Activated CD8-positive, alpha-beta T cell treated with anti-CD3 and anti-CD28 coated beads for 36 hours (primary cell): ENCODE results near the gene CLIP1. TPM values are rescaled to one million over a fixed set of nuclear protein-coding genes. Genes with fewer than 3 reads are reported as not detected.
"Not testable (repeated sequence)": the region's sequence is repeated elsewhere in the genome, so short reads cannot be mapped to it uniquely, and the experiment has no call there.

Experiments used
- ATAC-seq: fragments of 200-7000 bp; cut with Tn5 transposase; one replicate; pipeline ENCODE4 v1.10.0; 2021; ENCODE audit warnings: mild to moderate bottlenecking, moderate library complexity
- CTCF ChIA-PET: fragments of 350-600 bp; sonication (Branson Sonifier 250); formaldehyde crosslinking; loops from one replicate; lab custom pipeline; 2021; ENCODE audit warnings: antibody characterized with exemption; lab: Charles Lee
- POLR2A ChIA-PET: fragments of 350-600 bp; sonication (Branson Sonifier 250); formaldehyde crosslinking; loops from one replicate; lab custom pipeline; 2021; ENCODE audit warnings: antibody characterized with exemption; lab: Charles Lee
- DNase-seq: peaks from one replicate; pipeline ENCODE4 v3.0.0-alpha.2; 2020
- H3K27ac Mint-ChIP-seq: one replicate; pipeline ENCODE4 v1.8.0; 2021; ENCODE audit warnings: mild to moderate bottlenecking, mixed read lengths
- H3K27me3 Mint-ChIP-seq: one replicate; pipeline ENCODE4 v1.8.0; 2021; ENCODE audit warnings: mixed read lengths
- H3K36me3 Mint-ChIP-seq: one replicate; pipeline ENCODE4 v1.8.0; 2021; ENCODE audit warnings: low read depth, mixed read lengths
- H3K4me1 Mint-ChIP-seq: one replicate; pipeline ENCODE4 v1.8.0; 2021; ENCODE audit warnings: low read depth, mixed read lengths
- H3K4me3 Mint-ChIP-seq: one replicate; pipeline ENCODE4 v1.8.0; 2021; ENCODE audit warnings: mild to moderate bottlenecking, moderate library complexity, mixed read lengths
- H3K9me3 Mint-ChIP-seq: one replicate; pipeline ENCODE4 v1.8.0; 2021; ENCODE audit warnings: mixed read lengths
- CTCF ChIP-seq: fragments of 200-600 bp; IDR thresholded peaks from one replicate; pipeline ENCODE4 v1.8.0; 2022; ENCODE audit warnings: antibody characterized with exemption, mild to moderate bottlenecking
- intact Hi-C: fragments of 100-400 bp; cut with micrococcal nuclease; formaldehyde crosslinking; loops from one replicate; pipeline ENCODE4 v1.10.0; 2022
- total RNA-seq, 2 experiments: library from RNA; stranded (reverse); gene quantifications; one replicate each; pipeline ENCODE4 v1.2.3, GENCODE V29; 2021

The CLIP1 gene
- total RNA-seq, 2 experiments from 2014 or later = 29.4 to 32.4 TPM

DNA sequence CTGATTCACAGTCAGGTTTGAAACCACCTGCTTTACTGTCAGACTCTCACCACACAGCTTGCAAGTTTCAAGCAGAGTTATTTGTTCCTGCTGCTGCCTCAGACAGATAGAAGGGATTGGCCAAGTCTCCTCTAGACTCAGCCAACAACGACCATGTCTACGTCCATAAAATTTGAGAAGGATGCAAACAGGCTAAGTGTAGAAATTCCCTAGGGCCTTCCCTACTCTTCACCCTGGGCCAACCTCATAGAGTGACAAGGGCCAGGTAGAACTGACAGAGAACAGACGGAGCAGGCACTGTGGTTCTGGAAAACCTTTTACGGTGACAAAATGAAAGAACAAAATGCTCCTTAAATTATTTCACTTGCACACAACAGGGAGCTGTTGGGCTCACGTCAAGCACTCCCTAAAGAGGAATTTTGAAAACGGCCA lies 39.5 kb downstream of the CLIP1 start:
- ATAC-seq (no peak), DNase-seq (no peak)
- no peak for TF ChIP-seq CTCF
- intact Hi-C loops = no loop called here
- POLR2A ChIA-PET = interaction anchor here (0.6 to 1.1 kb wide), 2 partner anchors 29 to 103 kb away, joined by 3 read pairs; no protein-coding TSS in a partner anchor
- Mint-ChIP-seq H3K9me3 (no peaks in the 10 kb centered on the region), H3K27me3 (no peaks in the 10 kb centered on the region), H3K36me3 (peaks cover 6% of the 10 kb centered on the region), H3K4me3 (no peak overlapping the region), H3K4me1 (peaks cover 4% of the 10 kb centered on the region), H3K27ac (no peak overlapping the region)
- CTCF ChIA-PET = interaction anchor here (1.1 to 1.3 kb wide), 3 partner anchors 13 to 89 kb away, joined by 3 to 6 read pairs (median 3); no protein-coding TSS in a partner anchor

DNA sequence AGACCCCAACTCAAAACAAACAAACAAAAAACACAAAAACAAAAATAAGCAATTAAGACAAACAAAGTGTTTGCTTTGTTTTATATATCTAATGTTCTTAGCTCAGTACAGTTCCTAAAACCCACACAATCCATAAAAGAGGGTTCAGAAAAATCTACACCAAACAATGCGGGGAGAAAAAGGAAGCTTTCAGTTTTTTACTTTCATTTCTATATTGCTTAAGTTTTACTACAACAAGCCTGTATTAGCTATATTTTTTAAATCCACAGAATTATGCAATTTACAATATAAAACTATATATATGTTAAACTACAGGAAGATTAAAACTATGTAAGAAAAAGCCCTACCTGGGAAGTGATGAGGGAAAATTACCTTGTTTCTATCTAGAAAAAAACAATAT lies 41.4 kb downstream of the CLIP1 start:
- CTCF ChIA-PET = interaction anchor here (1.2 to 1.3 kb wide), 2 partner anchors 26 to 91 kb away, joined by 3 to 4 read pairs; no protein-coding TSS in a partner anchor
- no peak overlapping the region for H3K27ac Mint-ChIP-seq

DNA sequence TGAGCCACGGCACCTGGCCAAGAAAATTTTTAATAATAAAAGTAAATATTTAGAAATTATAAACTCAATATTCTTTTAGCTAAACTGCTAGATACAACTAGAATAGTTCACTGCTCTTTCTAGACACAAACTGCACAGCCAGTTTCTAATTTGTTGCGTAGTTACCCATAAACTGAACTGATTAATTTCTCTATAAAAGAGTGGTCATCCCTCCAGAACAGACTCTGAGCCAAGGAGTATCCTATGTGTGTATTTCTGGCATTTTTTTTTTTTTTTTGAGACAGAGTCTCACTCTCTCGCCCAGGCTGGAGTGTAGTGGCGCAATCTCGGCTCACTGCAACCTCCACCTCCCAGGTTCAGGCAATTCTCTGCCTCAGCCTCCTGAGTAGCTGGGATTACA lies 45.7 kb downstream of the CLIP1 start:
- H3K27me3 Mint-ChIP-seq, H3K4me3 Mint-ChIP-seq, H3K9me3 Mint-ChIP-seq, ATAC-seq, DNase-seq, POLR2A ChIA-PET, H3K4me1 Mint-ChIP-seq, intact Hi-C loops, H3K27ac Mint-ChIP-seq: not testable (repeated sequence)
- peaks cover 18% of the 10 kb centered on the region for H3K36me3 Mint-ChIP-seq
- CTCF ChIA-PET = interaction anchor here (1.4 to 2.5 kb wide), 2 partner anchors 21 to 47 kb away, joined by 3 to 11 read pairs; no protein-coding TSS in a partner anchor

More for the DNA sequence above, 41.4 kb downstream of the CLIP1 start:
- H3K4me1 Mint-ChIP-seq = peaks cover 3% of the 10 kb centered on the region
- peaks cover 14% of the 10 kb centered on the region for H3K36me3 Mint-ChIP-seq
- TF ChIP-seq CTCF = no peak
- H3K9me3 Mint-ChIP-seq = no peaks in the 10 kb centered on the region
- intact Hi-C loops = no loop called here
- POLR2A ChIA-PET = interaction anchor here (1.4 kb wide), 1 partner anchor 14 kb away, joined by 3 read pairs; no protein-coding TSS in a partner anchor
- H3K4me3 Mint-ChIP-seq = no peak overlapping the region
- no peak for ATAC-seq
- H3K27me3 Mint-ChIP-seq = no peaks in the 10 kb centered on the region
- DNase-seq = no peak

DNA sequence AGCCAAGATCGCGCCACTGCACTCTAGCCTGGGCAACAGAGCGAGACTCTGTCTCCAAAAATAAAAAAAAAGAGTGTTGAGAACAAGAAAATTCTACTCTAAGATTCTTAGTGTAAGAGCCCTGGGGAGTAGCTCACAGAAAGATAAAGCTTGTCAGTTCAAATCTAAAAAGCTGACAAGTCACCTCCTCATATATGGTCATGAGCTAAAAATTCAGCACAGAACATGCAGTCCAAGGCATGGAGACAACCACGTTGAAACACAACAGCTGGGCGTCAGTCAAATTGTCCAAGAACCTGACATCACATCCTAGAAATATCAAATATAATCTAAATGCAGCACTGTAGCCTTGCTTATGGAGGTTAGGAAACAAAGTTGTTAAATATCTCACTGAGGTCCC lies 47.8 kb downstream of the CLIP1 start:
- Mint-ChIP-seq H3K27me3 (no peaks in the 10 kb centered on the region), H3K4me1 (peaks cover 8% of the 10 kb centered on the region), H3K4me3 (no peak overlapping the region), H3K36me3 (peaks cover 22% of the 10 kb centered on the region), H3K9me3 (no peaks in the 10 kb centered on the region), H3K27ac (no peak overlapping the region)
- ATAC-seq (no peak), DNase-seq (no peak)
- intact Hi-C loops = no loop called here
- CTCF ChIA-PET = interaction anchor here (1.0 to 1.4 kb wide), 3 partner anchors 19 to 293 kb away, joined by 3 to 8 read pairs (median 3); no protein-coding TSS in a partner anchor
- POLR2A ChIA-PET = no interaction called here
- no peak for TF ChIP-seq CTCF

- POLR2A ChIA-PET = no interaction called here
- intact Hi-C loops = no loop called here
Observed at GRCh38 chr12:122371475-122372045, 50.9 kb downstream of the CLIP1 start.

More at GRCh38 chr12:122371475-122372045, 50.9 kb downstream of the CLIP1 start:
- no peaks in the 10 kb centered on the region for H3K9me3 Mint-ChIP-seq
- H3K36me3 Mint-ChIP-seq = peaks cover 10% of the 10 kb centered on the region
- CTCF ChIA-PET = interaction anchor here (0.9 to 3.3 kb wide), 2 partner anchors 16 to 28 kb away, joined by 3 to 16 read pairs; no protein-coding TSS in a partner anchor
- no peak overlapping the region for H3K27ac Mint-ChIP-seq
- no peak for TF ChIP-seq CTCF
- no peak overlapping the region for H3K4me3 Mint-ChIP-seq
- peaks cover 20% of the 10 kb centered on the region for H3K4me1 Mint-ChIP-seq
- ATAC-seq (no peak), DNase-seq (no peak)
- no peaks in the 10 kb centered on the region for H3K27me3 Mint-ChIP-seq
